C4-2B (cell line): ENCODE results near the gene NUP98.

ENCODE experiments used
- CTCF ChIP-seq: fragments of 450-650 bp; conservative IDR thresholded peaks from 2 replicates; pipeline ENCODE4 v1.5.1; 2017; ENCODE audit warnings: mild to moderate bottlenecking
- ZFX ChIP-seq: fragments of 450-650 bp; IDR thresholded peaks from 2 replicates; pipeline ENCODE4 v1.6.1; 2017

DNA sequence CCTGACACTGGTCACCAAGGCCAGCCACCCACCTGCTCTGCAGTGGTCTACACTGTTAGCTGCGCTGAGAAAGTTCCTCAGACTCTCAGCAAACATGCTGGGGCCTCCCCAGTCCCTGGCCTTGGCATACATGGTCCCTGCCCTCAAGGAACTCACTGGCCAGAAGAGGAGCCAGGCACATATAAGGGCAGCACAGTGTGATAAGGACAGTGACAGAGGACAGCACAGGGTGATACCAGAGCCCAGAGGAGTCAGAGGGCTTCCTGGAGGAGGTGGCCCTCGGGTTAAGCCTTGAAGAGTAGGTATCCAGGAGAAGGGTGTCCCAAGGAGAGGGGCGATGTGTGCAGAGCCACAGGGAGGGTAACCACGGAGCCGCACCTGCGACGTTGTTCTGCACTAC is 151.8 kb downstream of the NUP98 start:
- TF ChIP-seq CTCF (no peak), ZFX (no peak)
